ENCODE measurements around the gene FAR2. TPM values are rescaled to one million over a fixed set of nuclear protein-coding genes. Genes with fewer than 3 reads are reported as not detected.

Gene FAR2
- total RNA-seq, 1 donor from 2014 or later: 19.5 TPM

DNA sequence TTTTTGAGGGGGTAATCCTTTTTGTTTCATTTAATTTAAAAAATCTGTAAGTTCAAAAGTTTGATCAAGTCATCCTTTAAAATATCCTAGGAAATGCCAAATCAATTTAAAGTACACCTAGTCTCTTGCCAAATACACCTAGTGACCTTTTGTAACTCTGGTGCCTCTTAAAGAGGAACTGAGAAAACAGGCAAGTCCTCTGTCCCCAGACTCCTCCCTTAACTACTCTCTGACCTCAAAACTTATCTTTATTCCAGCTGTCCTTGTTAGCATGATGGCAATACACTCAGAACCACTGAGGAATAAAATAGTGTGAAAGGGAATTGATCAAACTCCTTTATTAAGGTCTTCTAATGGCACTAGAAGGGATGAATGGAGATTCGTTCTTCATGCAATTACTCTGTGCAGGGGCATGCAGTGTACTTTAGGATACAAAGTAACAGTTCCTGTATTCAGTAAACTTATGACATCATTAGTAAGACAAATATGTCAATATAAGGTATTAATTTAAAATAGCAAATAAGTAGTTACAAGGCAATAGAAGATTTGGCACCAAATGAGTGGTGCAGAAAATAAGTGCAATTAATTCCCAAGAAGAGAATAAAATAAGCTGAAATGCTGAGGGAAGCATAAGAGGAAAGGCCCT lies 3.3 kb downstream of the FAR2 start:
- H3K79me2 ChIP-seq (ENCODE audit: low read depth): no peaks in the 10 kb centered on the region
- Mint-ChIP-seq H3K4me1 (peaks cover 21% of the 10 kb centered on the region), H3K36me3 (no peaks in the 10 kb centered on the region), H3K9me3 (no peaks in the 10 kb centered on the region), H3K27ac (no peak overlapping the region), H3K27me3 (ENCODE audit: insufficient read depth, low read depth) (peaks cover 13% of the 10 kb centered on the region), H3K4me3 (no peak overlapping the region)
- no peaks in the 10 kb centered on the region for H4K20me1 ChIP-seq (ENCODE audit: low read depth)
- H3K36me3 ChIP-seq: no peaks in the 10 kb centered on the region
- peaks cover 34% of the 10 kb centered on the region for H3K27me3 ChIP-seq
- no peak overlapping the region for H3K27ac ChIP-seq
- H3K9me3 ChIP-seq (ENCODE audit: low read depth): no peaks in the 10 kb centered on the region
- H3K9ac ChIP-seq: no peak overlapping the region
- peaks cover 28% of the 10 kb centered on the region for H3K4me1 ChIP-seq
- H3K4me3 ChIP-seq: no peak overlapping the region
- no peak overlapping the region for H2AFZ ChIP-seq (replicated peaks)
- peaks cover 5% of the 10 kb centered on the region for H3F3A ChIP-seq (ENCODE audit: low read depth)
- DNase-seq (ENCODE audit: low spot score): no peak
- TF ChIP-seq, protein P1, sequence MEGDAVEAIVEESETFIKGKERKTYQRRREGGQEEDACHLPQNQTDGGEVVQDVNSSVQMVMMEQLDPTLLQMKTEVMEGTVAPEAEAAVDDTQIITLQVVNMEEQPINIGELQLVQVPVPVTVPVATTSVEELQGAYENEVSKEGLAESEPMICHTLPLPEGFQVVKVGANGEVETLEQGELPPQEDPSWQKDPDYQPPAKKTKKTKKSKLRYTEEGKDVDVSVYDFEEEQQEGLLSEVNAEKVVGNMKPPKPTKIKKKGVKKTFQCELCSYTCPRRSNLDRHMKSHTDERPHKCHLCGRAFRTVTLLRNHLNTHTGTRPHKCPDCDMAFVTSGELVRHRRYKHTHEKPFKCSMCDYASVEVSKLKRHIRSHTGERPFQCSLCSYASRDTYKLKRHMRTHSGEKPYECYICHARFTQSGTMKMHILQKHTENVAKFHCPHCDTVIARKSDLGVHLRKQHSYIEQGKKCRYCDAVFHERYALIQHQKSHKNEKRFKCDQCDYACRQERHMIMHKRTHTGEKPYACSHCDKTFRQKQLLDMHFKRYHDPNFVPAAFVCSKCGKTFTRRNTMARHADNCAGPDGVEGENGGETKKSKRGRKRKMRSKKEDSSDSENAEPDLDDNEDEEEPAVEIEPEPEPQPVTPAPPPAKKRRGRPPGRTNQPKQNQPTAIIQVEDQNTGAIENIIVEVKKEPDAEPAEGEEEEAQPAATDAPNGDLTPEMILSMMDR (IDR thresholded peaks at IDR 0.05): no peak
- TF ChIP-seq EZH2 (IDR thresholded peaks at IDR 0.05) (no peak), EZH2phosphoT487 (IDR thresholded peaks at IDR 0.05) (no peak)
- no peak overlapping the region for H3K4me2 ChIP-seq

DNA sequence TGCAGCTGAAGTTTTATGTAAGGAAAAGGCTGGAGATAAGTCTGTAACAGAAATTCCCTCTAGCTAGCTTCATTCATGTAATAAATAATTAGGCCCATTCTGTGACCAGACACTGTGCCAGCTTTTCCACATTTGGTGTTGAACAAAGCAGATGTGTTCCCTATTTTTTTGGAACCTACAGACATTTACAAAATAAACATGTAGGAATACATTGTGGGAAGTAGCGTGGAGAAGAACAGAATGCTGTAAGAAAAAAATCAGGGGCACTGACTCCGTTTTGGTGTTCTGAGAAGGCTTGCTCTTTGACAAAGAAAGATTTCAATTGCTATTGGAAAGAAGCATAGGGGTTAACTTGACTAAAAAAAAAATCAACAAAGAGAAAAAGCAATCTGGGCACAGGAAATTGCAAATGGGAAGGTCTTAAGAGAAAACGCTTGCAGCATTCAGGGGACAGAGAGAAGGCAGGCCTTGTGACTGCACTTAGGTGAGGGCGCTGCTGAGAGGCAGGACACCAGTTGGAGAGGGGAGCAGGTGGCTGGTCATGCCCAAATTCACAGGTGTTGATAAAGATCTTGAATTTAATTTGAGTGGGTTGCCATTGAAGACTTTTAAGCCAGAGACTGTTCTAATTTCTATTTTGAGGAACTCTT lies 4.0 kb downstream of the FAR2 start:
- Histone ChIP-seq H3K27ac (no peak overlapping the region), H2AFZ (replicated peaks) (no peak overlapping the region), H3K79me2 (ENCODE audit: low read depth) (no peaks in the 10 kb centered on the region), H3K4me1 (peaks cover 22% of the 10 kb centered on the region), H3K9ac (no peak overlapping the region), H3K4me3 (no peak overlapping the region), H3K4me2 (no peak overlapping the region), H4K20me1 (ENCODE audit: low read depth) (no peaks in the 10 kb centered on the region), H3K27me3 (peaks cover 27% of the 10 kb centered on the region), H3K36me3 (no peaks in the 10 kb centered on the region), H3F3A (ENCODE audit: low read depth) (peaks cover 5% of the 10 kb centered on the region), H3K9me3 (ENCODE audit: low read depth) (no peaks in the 10 kb centered on the region)
- peaks cover 11% of the 10 kb centered on the region for H3K27me3 Mint-ChIP-seq (ENCODE audit: insufficient read depth, low read depth)
- H3K36me3 Mint-ChIP-seq: no peaks in the 10 kb centered on the region
- no peak for TF ChIP-seq EZH2phosphoT487 (IDR thresholded peaks at IDR 0.05)
- H3K27ac Mint-ChIP-seq: no peak overlapping the region
- DNase-seq (ENCODE audit: low spot score): no peak
- no peak overlapping the region for H3K4me3 Mint-ChIP-seq
- no peaks in the 10 kb centered on the region for H3K9me3 Mint-ChIP-seq
- peaks cover 15% of the 10 kb centered on the region for H3K4me1 Mint-ChIP-seq

DNA sequence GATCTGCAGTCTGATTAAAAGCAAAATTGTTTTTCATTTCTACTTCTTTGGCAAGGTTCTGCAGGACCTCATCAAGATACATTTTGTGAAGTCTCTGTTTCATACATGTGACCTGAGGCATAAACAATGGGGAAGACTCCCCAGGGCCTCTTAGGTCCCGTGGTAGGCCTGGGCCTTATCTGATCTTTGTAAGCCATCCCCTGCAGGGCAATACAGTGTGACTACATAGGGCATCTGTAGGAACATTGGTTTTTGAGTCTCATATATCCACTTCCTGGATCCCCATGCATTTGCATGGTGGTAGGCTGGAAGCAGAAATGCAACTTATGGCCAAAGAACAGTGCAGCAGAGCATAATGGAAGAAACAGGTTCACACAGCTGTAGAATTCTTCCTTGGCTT lies 6.0 kb downstream of the FAR2 start:
- Histone ChIP-seq H3K79me2 (ENCODE audit: low read depth) (no peaks in the 10 kb centered on the region), H3K9ac (no peak overlapping the region), H4K20me1 (ENCODE audit: low read depth) (no peaks in the 10 kb centered on the region), H3K4me2 (no peak overlapping the region), H3K27me3 (peaks cover 7% of the 10 kb centered on the region), H3K9me3 (ENCODE audit: low read depth) (no peaks in the 10 kb centered on the region), H3K36me3 (no peaks in the 10 kb centered on the region), H3K4me3 (no peak overlapping the region), H3K27ac (no peak overlapping the region), H3K4me1 (peaks cover 13% of the 10 kb centered on the region), H3F3A (ENCODE audit: low read depth) (peaks cover 5% of the 10 kb centered on the region), H2AFZ (replicated peaks) (no peak overlapping the region)
- H3K9me3 Mint-ChIP-seq: no peaks in the 10 kb centered on the region
- peaks cover 7% of the 10 kb centered on the region for H3K4me1 Mint-ChIP-seq
- no peak overlapping the region for H3K4me3 Mint-ChIP-seq
- no peak overlapping the region for H3K27ac Mint-ChIP-seq
- TF ChIP-seq, protein P1 (IDR thresholded peaks at IDR 0.05): no peak
- no peak for TF ChIP-seq EZH2 (IDR thresholded peaks at IDR 0.05)
- no peak for TF ChIP-seq EZH2phosphoT487 (IDR thresholded peaks at IDR 0.05)
- H3K27me3 Mint-ChIP-seq (ENCODE audit: insufficient read depth, low read depth): peaks cover 7% of the 10 kb centered on the region
- DNase-seq (ENCODE audit: low spot score): no peak
- H3K36me3 Mint-ChIP-seq: no peaks in the 10 kb centered on the region

DNA sequence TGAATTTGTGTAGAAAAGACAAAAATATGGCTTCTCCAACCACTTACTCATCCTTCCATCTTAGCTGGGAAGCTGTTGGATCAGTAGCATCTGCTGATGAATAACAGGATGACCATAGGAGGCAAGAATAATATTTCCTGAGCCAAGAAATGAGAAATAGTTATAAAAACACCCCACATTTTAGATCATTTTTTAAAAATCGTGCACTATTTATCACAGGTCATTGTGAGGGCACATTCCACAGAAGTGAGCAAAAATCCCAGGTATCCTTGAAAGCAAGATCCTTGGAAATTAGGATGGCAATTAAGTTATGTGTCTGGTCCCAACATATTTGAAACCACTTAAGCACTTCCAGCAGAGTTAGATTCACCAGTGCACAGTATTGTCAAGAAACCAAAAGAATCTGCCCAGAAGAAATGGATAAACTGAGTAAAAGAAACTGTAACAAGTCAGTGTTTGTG lies 8.4 kb downstream of the FAR2 start:
- no peak for TF ChIP-seq EZH2phosphoT487 (IDR thresholded peaks at IDR 0.05)
- TF ChIP-seq EZH2 (IDR thresholded peaks at IDR 0.05): no peak
- TF ChIP-seq, protein P1 (IDR thresholded peaks at IDR 0.05): no peak
- Mint-ChIP-seq H3K27me3 (ENCODE audit: insufficient read depth, low read depth) (peaks cover 6% of the 10 kb centered on the region), H3K27ac (no peak overlapping the region), H3K4me1 (peaks cover 7% of the 10 kb centered on the region), H3K9me3 (no peaks in the 10 kb centered on the region), H3K36me3 (no peaks in the 10 kb centered on the region), H3K4me3 (no peak overlapping the region)
- no peaks in the 10 kb centered on the region for H3K9me3 ChIP-seq (ENCODE audit: low read depth)
- H4K20me1 ChIP-seq (ENCODE audit: low read depth): no peaks in the 10 kb centered on the region
- DNase-seq (ENCODE audit: low spot score): no peak
- H3K27ac ChIP-seq: no peak overlapping the region
- no peaks in the 10 kb centered on the region for H3K79me2 ChIP-seq (ENCODE audit: low read depth)
- peaks cover 5% of the 10 kb centered on the region for H3F3A ChIP-seq (ENCODE audit: low read depth)
- no peak overlapping the region for H3K4me2 ChIP-seq
- peaks cover 9% of the 10 kb centered on the region for H3K4me1 ChIP-seq
- no peak overlapping the region for H3K4me3 ChIP-seq
- H2AFZ ChIP-seq (replicated peaks): no peak overlapping the region
- no peaks in the 10 kb centered on the region for H3K27me3 ChIP-seq
- no peaks in the 10 kb centered on the region for H3K36me3 ChIP-seq
- H3K9ac ChIP-seq: no peak overlapping the region

Data from neural progenitor cell (in vitro differentiated cells).